Mucosa of rectum (tissue), 2 donors: Measurements from ENCODE around the gene TSC22D1.

ENCODE experiments used
- H3K27ac ChIP-seq, 2 donors: one replicate each; pipeline ENCODE4 v1.7.0; 2013; ENCODE audit warnings: inconsistent platforms in 2 of 2, low read depth in 2 of 2, low read length in 2 of 2
- H3K27me3 ChIP-seq, 2 donors: one replicate each; pipeline ENCODE4 v1.7.0; 2013; ENCODE audit warnings: low read length in 2 of 2; ENCODE audit not compliant: control insufficient read depth in 2 of 2, insufficient read depth in 2 of 2
- H3K36me3 ChIP-seq, 2 donors: one replicate each; pipeline ENCODE4 v1.7.0; 2013; ENCODE audit warnings: low read length in 2 of 2; ENCODE audit not compliant: control insufficient read depth in 2 of 2, insufficient read depth in 2 of 2
- H3K4me1 ChIP-seq, 2 donors: one replicate each; pipeline ENCODE4 v1.7.0; 2013; ENCODE audit warnings: low read length in 2 of 2, mild to moderate bottlenecking in 1 of 2; ENCODE audit not compliant: control insufficient read depth in 2 of 2, insufficient read depth in 2 of 2
- H3K4me3 ChIP-seq, 2 donors: one replicate each; pipeline ENCODE4 v1.7.0; 2013; ENCODE audit warnings: low read length in 2 of 2
- H3K9ac ChIP-seq, 2 donors: one replicate each; pipeline ENCODE4 v1.7.0; 2013; ENCODE audit warnings: low read length in 2 of 2, low read depth in 1 of 2, mild to moderate bottlenecking in 1 of 2
- H3K9me3 ChIP-seq, 2 donors: one replicate each; pipeline ENCODE4 v1.7.0; 2013; ENCODE audit warnings: low read length in 2 of 2; ENCODE audit not compliant: control insufficient read depth in 2 of 2
- donor health status: healthy.
- donor health status: Normal muscosa, but diverticular disease.

TSC22D1 gene

DNA sequence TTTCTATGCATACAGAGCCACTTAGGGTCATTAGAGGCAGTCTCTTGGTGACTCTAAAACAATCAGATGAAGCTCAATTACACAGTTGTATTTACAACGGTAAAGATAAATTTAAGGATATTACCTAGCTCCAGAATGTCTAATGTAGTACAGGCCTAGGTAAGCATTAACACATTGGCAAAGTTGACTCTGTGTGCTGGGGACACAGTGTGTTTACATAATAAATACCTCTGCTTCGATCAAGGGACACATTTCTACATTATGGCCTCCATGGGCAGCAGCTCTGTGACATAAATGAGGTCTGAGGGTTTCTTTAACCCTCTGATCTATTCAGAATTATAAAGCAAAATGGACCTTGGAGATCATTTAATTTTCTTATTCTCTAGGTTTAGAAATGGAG is 127.8 kb downstream of the TSC22D1 start:
- Histone ChIP-seq H3K36me3 (no peaks in the 10 kb centered on the region), H3K4me3 (no peak overlapping the region), H3K27me3 (no peaks in the 10 kb centered on the region), H3K27ac (no peak overlapping the region), H3K4me1 (no peaks in the 10 kb centered on the region), H3K9ac (no peak overlapping the region), H3K9me3 (no peaks in the 10 kb centered on the region)

DNA sequence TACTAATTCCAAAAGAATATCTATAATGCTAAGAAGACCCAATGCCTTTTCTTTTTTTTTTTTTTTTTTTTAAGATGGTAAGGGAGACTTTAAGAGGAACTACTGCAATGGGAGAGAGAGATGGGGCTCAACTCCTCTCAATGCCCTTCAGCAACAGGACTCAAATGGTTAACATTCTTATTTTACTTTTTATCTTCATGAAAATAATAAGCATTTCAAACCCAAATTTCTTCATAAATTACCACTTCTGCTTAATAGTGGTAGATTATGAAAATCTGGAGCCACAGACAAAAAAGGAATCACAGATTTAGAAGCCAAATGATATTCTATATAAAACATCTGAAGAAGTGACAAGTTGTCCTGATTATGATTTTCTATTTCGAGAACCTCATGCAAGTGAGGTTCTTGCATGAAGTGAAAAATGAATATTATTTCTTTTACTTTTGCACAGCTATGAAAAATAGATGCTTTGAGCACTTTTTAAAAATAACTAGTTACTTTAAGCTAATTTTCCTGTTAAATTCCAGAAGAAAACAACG is 128.3 kb downstream of the TSC22D1 start:
- no peaks in the 10 kb centered on the region for H3K9me3 ChIP-seq
- no peak overlapping the region for H3K27ac ChIP-seq
- H3K27me3 ChIP-seq, result no peaks in the 10 kb centered on the region
- no peaks in the 10 kb centered on the region for H3K36me3 ChIP-seq
- H3K4me1 ChIP-seq, result no peaks in the 10 kb centered on the region
- H3K4me3 ChIP-seq, result no peak overlapping the region
- no peak overlapping the region for H3K9ac ChIP-seq

DNA sequence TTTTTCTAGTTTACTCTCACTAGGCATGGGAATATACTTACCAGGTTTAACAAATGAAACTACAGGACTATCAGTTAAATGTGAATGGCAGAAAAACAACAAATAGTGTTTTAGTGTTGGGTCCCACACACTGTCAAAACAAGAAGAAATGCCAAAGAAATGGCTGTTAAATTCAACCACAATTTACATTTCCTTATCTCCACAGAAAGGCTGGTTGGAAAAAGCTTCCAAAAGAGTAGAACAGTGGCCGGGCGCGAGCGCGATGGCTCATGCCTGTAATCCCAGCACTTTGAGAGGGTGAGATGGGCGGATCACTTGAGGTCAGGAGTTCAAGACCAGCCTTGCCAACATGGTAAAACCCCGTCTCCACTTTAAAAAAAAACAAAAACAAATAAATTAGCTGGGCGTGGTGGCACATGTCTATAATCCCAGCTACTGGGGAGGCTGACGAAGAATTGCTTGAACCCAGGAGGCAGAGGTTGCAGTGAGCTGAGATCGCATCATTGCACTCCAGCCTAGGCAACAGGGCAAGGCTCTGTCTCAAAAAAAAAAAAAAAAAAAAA is 136.0 kb downstream of the TSC22D1 start:
- Histone ChIP-seq H3K27ac (peak overlapping the region in 1 of 2 donors; percentile 5), H3K27me3 (no peaks in the 10 kb centered on the region), H3K9me3 (no peaks in the 10 kb centered on the region), H3K9ac (no peak overlapping the region), H3K4me1 (peaks cover 0 to 9% of the 10 kb centered on the region in 2 donors), H3K36me3 (no peaks in the 10 kb centered on the region), H3K4me3 (no peak overlapping the region)

DNA sequence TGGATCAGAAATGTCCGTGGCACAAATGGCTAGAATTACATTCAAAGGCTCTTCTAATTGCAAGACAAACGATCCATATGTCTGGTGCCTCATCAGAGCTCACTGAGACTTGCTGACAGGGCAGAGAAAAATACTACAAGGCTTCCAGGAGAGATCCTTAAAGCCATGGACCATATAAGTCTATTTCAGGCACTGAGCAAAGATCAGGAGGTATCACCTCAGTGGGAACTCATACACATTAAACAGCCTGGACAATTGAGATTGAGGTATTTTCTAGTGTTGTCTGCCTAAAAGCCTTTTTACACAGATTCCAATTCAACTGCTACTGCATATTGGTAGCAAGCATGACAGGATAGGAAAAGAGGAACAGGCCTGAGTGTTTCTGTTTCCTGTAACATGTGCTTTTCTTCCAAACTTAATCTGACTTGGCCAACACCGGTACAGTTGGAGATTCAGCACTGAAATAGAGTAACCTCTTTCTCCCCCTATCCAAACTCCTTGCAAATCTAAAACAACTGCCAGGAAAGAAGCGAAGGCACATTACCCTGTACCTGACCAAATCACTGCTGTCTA is 136.6 kb downstream of the TSC22D1 start:
- peak overlapping the region in 1 of 2 donors; percentile 5 for H3K27ac ChIP-seq
- H3K9ac ChIP-seq, result no peak overlapping the region

DNA sequence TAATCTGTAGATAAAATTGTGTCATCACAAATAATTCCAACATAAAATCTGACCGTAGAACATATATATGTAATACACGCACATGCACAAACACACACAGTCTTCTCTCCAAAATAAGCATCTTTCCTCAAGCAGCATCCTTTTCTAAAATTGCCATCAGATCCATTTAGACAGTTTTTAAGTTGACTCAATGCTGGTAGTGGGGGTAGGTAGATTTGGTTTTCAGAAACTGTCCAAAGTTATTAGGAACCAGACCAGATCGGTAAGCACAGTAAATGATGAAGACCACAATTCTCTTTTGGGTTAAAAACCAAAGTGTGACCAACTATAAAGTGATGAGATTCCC is 137.9 kb downstream of the TSC22D1 start:
- Histone ChIP-seq H3K9ac (no peak overlapping the region), H3K27me3 (no peaks in the 10 kb centered on the region), H3K4me1 (peaks cover 4 to 20% of the 10 kb centered on the region in 2 donors), H3K27ac (no peak overlapping the region), H3K9me3 (no peaks in the 10 kb centered on the region), H3K4me3 (no peak overlapping the region), H3K36me3 (peaks cover 13 to 15% of the 10 kb centered on the region in 2 donors)

More for the DNA sequence above, 136.6 kb downstream of the TSC22D1 start:
- Histone ChIP-seq H3K36me3 (peaks cover 1 to 2% of the 10 kb centered on the region in 2 donors), H3K4me3 (no peak overlapping the region), H3K9me3 (no peaks in the 10 kb centered on the region), H3K4me1 (peaks cover under 1 to 12% of the 10 kb centered on the region in 2 donors), H3K27me3 (no peaks in the 10 kb centered on the region)

DNA sequence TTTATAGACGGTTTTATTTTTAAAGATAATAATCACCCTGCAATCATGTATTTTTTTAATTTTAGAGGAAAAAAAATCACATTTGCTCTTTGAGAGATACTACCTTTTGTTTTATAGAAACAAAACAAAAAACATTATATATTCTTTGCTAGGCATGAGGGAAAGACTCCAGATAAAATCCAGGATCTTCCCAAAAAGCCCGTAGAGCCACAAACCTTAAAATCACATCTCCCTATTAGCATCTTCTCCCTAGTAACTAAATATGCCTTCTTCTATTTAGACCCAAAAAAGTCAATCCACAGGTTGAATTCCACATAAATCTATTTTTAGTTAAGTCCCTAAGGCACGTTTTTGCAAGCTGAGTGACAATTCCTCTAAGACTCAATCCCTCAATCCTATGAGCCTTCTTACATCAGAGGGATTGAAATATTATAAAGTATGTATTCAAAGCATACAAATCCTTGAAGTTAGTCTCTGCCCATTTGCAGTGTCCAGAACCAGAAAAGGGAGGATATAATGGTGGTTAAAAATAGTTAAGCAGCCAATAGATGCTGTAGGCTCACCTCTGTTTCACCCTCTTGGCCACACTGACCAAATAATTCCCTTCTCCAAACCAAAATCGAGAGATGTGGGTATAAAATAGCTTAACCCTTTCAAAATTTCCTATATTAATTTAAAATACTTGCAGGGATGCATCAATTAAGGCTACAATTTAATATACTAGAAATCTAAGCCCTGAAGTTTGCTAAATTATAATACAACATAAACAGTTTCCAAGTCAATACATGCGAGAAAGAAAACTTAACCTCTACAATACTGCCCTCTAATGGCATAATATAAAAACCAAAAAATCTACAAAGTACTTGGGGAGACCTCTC is 138.5 kb downstream of the TSC22D1 start:
- Histone ChIP-seq H3K4me3 (peak overlapping the region; percentile 70 to 90), H3K36me3 (peaks cover 19 to 21% of the 10 kb centered on the region in 2 donors), H3K9ac (peak overlapping the region; percentile 61 to 96), H3K27ac (peak overlapping the region; percentile 78 to 97), H3K4me1 (peaks cover 4 to 20% of the 10 kb centered on the region in 2 donors), H3K27me3 (no peaks in the 10 kb centered on the region), H3K9me3 (no peaks in the 10 kb centered on the region)

DNA sequence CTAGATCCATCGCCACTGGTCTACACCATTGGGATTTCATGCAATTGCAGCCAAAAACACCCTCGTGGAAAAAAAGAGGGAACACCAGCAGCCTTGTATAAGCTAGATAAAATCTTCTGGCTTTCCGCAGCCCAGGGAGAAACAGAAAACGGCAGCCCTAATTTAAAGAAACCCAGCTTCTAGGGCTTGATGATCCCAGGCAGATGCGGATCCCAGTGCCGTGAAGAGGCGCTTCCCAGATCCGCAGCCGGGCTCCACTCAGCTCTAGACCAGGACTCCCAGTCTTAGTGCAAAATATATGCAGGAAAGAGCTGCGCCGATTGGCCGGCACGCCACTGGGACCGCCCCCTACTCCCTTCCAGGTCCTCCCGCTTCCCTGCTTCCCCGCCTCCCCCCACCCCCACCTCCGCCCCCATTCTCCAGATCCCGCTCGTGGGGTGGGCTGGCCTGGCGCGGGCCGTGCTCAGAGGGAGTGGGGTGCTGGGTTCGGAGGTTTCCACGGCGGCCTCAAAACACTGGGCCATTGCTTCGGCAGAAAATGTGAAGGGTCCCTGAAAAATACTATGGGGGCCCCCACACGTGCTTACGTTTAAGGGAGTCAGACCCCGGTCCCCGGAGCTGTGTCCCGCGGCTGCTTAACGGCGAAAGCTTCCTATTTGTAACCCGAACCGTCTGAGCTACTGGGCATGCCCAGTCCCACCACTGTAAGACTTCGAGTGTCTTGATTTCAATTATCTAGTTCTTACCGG is 139.4 kb downstream of the TSC22D1 start:
- Histone ChIP-seq H3K27ac (peak overlapping the region; percentile 94 to 97), H3K36me3 (peaks cover 20 to 21% of the 10 kb centered on the region in 2 donors), H3K4me3 (peak overlapping the region; percentile 90 to 91), H3K9me3 (no peaks in the 10 kb centered on the region), H3K27me3 (no peaks in the 10 kb centered on the region), H3K9ac (peak overlapping the region; percentile 96 to 97), H3K4me1 (peaks cover 4 to 20% of the 10 kb centered on the region in 2 donors)

DNA sequence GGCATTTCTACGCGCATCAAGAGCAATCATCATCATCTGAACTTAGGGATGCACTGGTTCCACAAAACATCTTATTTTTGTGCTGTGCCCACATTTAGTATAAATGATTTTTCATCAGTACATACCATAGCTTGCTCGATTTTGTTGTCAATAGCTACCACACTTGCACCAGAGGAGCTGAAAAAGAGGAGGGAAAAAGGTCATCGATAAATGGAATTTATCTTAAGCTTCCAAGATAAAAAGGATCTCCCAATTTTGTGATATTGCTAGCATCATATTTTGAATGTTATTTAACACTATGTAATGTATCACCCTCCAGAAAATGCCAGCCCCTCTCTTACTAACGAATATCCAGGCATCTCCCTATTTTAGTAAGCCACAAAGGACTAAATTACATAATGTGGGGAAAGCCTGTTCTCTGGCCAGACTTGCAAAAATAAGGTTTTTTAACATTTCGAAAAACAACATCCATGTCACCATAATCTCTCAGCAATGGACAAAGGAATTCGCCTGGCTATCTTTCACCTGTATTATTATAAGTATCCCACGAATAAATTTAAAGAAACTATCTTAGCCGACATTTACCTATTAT is 140.1 kb downstream of the TSC22D1 start:
- H3K4me1 ChIP-seq, result peaks cover 4 to 24% of the 10 kb centered on the region in 2 donors
- peak overlapping the region; percentile 94 to 97 for H3K27ac ChIP-seq
- peak overlapping the region; percentile 90 to 91 for H3K4me3 ChIP-seq
- H3K36me3 ChIP-seq, result peaks cover 20 to 21% of the 10 kb centered on the region in 2 donors
- H3K9ac ChIP-seq, result peak overlapping the region; percentile 96 to 97
- H3K27me3 ChIP-seq, result no peaks in the 10 kb centered on the region
- H3K9me3 ChIP-seq, result no peaks in the 10 kb centered on the region

DNA sequence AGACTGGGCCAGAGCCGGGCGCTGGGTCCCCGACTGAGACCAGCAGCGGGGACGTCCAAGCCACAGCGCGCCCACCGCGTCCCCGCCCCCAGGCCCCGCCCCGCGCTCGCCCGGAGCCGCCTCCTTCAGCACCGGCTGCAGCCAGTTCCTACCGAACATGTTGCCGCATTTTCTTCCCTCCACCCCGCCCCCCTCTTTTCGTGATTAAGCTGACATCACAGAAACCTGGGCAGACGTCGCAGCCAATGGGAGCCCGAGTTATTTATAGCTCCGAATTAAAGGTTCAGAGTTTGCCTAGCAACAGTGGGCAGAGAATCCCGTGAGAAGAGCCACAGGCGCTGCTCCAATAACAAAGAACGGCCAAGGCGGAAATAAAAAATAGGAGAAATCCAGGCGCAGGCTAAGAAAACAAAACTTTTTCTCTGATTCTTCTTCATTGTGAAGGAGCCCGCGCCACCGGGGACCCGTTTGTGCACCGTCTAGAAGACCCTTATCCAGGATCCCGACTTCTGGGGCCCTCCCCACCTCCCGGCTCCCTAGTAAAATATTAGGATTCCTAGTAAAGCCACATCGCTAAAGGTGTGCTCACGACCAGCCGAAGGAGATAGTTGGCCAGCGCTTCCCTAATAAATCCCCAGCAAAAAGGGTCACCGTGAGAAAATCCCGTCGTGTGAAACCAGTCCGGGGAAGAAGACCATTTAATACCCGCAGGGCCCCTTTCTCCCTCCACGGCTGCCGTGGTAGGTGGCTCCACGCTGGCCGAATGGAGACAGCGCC is 140.8 kb downstream of the TSC22D1 start:
- H3K4me1 ChIP-seq, result peaks cover 4 to 27% of the 10 kb centered on the region in 2 donors
- peak overlapping the region; percentile 94 to 97 for H3K27ac ChIP-seq
- no peaks in the 10 kb centered on the region for H3K9me3 ChIP-seq
- peaks cover 20 to 21% of the 10 kb centered on the region in 2 donors for H3K36me3 ChIP-seq
- H3K27me3 ChIP-seq, result no peaks in the 10 kb centered on the region
- H3K4me3 ChIP-seq, result peak overlapping the region; percentile 90 to 91
- peak overlapping the region; percentile 96 to 97 for H3K9ac ChIP-seq
